Measurements from ENCODE around the gene NEGR1.

GRCh38 chr1:71653952-71654351, 628.4 kb downstream of the NEGR1 start:
- TF ChIP-seq, protein P1, sequence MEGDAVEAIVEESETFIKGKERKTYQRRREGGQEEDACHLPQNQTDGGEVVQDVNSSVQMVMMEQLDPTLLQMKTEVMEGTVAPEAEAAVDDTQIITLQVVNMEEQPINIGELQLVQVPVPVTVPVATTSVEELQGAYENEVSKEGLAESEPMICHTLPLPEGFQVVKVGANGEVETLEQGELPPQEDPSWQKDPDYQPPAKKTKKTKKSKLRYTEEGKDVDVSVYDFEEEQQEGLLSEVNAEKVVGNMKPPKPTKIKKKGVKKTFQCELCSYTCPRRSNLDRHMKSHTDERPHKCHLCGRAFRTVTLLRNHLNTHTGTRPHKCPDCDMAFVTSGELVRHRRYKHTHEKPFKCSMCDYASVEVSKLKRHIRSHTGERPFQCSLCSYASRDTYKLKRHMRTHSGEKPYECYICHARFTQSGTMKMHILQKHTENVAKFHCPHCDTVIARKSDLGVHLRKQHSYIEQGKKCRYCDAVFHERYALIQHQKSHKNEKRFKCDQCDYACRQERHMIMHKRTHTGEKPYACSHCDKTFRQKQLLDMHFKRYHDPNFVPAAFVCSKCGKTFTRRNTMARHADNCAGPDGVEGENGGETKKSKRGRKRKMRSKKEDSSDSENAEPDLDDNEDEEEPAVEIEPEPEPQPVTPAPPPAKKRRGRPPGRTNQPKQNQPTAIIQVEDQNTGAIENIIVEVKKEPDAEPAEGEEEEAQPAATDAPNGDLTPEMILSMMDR (IDR thresholded peaks at IDR 0.05): no peak
- no peak for TF ChIP-seq POLR2A (IDR thresholded peaks at IDR 0.05)
